Measurements from ENCODE around the gene NCF4.

The NCF4 gene

DNA sequence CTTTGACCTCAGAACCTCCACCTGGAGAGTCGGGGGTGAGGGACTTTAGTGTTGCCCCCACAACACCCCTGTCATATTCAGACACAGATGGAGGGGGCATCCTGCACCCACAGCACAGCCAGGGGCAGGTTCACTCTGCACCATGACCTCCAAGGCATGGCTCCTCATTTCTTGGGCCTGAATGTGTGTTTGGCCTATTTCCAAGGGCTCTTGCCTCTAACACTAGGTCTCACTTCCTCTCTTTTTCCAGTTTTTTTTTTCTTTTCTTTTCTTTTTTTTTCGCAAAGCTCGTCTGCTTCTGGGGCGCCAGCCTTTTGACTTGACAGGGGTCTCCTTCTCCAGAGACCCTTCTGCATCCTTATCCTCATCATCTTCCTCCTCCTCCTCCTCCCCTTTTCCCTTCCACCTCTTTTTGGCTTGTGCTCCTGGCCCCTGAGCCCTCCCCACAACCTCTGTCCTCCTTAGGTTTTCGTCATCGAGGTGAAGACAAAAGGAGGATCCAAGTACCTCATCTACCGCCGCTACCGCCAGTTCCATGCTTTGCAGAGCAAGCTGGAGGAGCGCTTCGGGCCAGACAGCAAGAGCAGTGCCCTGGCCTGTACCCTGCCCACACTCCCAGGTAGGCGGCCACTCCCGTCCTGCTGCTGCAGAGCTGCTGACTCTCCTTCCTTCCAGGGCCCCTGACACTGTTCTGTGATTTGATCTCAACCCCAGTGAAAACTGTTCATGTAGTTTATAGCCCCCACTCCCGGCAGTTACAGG, 3.8 kb downstream of the NCF4 start:
- H3K4me1 Mint-ChIP-seq (ENCODE audit: low read depth): peaks cover 36% of the 10 kb centered on the region
- H3K27ac Mint-ChIP-seq: peak overlapping the region; percentile 65
- no peak for DNase-seq (ENCODE audit: low spot score)
- H3K27me3 Mint-ChIP-seq (ENCODE audit: low read depth): no peaks in the 10 kb centered on the region
- H3K9me3 Mint-ChIP-seq: no peaks in the 10 kb centered on the region
- H3K36me3 Mint-ChIP-seq (ENCODE audit: low read depth): peaks cover 42% of the 10 kb centered on the region
- H3K4me3 Mint-ChIP-seq: no peak overlapping the region

DNA sequence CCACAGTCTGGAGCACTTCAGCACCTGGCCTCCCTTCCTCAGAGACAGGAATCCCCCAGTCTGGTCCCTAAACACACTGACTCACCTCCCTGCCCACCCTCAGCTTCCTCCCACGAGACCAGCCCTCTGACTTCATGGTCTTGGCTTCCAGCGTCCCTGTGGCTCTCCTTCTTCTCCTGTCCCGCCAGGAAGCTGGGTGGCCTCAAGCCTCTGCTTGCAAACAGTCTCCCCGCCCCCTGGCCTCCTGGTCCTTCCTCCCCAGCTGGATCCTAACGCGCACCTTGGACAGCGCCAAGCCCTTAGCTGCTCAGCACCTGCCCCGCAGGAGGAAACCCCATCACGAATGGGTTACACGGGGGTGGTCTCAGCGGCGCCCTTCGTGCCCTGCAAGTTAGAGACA, 4.5 kb downstream of the NCF4 start:
- Mint-ChIP-seq H3K9me3 (no peaks in the 10 kb centered on the region), H3K27ac (no peak overlapping the region), H3K36me3 (ENCODE audit: low read depth) (peaks cover 41% of the 10 kb centered on the region), H3K4me1 (ENCODE audit: low read depth) (peaks cover 29% of the 10 kb centered on the region), H3K27me3 (ENCODE audit: low read depth) (no peaks in the 10 kb centered on the region), H3K4me3 (no peak overlapping the region)
- DNase-seq (ENCODE audit: low spot score): peak; percentile 11

DNA sequence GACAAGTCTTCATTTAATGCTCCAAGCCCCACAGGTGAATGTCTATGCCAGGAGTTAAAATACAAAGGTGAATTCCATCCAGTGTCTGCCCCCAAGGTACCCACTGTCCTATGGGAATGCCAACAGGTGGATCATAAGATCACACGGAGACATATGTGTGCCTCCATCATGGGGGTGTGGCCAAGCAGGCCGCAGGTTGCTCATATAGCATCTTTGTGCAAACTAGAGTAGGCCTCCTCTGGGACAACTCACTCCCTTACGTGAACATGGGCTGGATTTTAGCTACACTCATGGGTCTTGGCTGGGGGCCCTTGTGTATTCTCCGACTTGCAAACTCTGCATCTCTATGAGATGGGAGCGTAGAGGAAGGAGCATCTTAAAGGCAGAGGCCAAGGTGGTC, 6.9 kb downstream of the NCF4 start:
- H3K27ac Mint-ChIP-seq: peak overlapping the region; percentile 9
- no peak overlapping the region for H3K4me3 Mint-ChIP-seq
- H3K36me3 Mint-ChIP-seq (ENCODE audit: low read depth): peaks cover 56% of the 10 kb centered on the region
- no peaks in the 10 kb centered on the region for H3K27me3 Mint-ChIP-seq (ENCODE audit: low read depth)
- H3K4me1 Mint-ChIP-seq (ENCODE audit: low read depth): peaks cover 12% of the 10 kb centered on the region
- no peak for DNase-seq (ENCODE audit: low spot score)
- no peaks in the 10 kb centered on the region for H3K9me3 Mint-ChIP-seq

DNA sequence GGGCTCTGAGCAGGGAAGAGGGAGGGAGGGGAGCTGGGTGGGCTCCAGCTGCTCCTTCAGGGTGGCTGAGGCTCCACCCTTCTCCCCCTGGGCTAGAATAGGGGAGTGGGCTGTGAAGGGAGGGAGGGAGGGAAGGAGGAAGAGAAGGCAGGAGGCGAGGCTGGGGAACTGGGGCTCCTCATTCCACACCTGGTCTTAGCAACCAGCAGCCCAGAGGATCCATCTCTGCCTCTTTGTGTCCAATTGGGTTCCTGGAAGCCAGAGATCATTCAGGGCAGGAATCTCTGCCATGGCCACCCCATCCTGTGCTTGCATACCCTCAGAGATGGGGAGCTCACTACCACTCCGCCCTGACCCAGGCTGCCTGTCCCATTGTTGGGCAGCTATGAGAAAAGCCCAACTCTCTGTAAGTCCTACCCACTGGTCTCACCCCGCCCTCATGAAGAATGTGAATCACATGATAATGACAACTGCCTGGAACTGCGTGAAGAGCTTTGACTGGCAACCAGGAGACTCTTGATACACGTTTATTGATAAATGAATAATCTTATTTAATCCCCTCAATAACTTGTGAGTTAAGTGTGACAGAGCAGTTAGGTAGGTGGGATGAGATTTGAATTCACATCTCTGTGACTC, 7.9 kb downstream of the NCF4 start:
- no peaks in the 10 kb centered on the region for H3K9me3 Mint-ChIP-seq
- H3K36me3 Mint-ChIP-seq (ENCODE audit: low read depth): peaks cover 65% of the 10 kb centered on the region
- no peak for DNase-seq (ENCODE audit: low spot score)
- H3K27ac Mint-ChIP-seq: no peak overlapping the region
- H3K4me3 Mint-ChIP-seq: no peak overlapping the region
- H3K4me1 Mint-ChIP-seq (ENCODE audit: low read depth): peaks cover 21% of the 10 kb centered on the region
- H3K27me3 Mint-ChIP-seq (ENCODE audit: low read depth): no peaks in the 10 kb centered on the region

DNA sequence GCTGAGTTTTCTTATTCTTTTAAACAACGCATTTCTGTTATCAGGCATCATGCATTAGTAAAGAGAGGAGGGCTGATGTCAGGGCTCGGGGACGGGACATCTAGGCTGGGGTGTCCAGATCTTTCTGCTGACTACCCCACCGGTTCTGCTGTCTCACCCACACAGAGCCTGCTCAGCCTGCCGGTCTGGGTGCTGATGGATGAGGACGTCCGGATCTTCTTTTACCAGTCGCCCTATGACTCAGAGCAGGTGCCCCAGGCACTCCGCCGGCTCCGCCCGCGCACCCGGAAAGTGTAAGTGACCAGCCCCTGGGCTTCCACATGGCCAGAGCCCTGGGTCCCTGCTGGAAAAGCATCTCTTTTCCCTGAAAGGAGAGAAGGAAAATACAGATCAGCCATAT, 9.4 kb downstream of the NCF4 start:
- peak overlapping the region; percentile 34 for H3K27ac Mint-ChIP-seq
- no peaks in the 10 kb centered on the region for H3K9me3 Mint-ChIP-seq
- no peak for DNase-seq (ENCODE audit: low spot score)
- no peak overlapping the region for H3K4me3 Mint-ChIP-seq
- no peaks in the 10 kb centered on the region for H3K27me3 Mint-ChIP-seq (ENCODE audit: low read depth)
- peaks cover 20% of the 10 kb centered on the region for H3K4me1 Mint-ChIP-seq (ENCODE audit: low read depth)
- H3K36me3 Mint-ChIP-seq (ENCODE audit: low read depth): peaks cover 63% of the 10 kb centered on the region

DNA sequence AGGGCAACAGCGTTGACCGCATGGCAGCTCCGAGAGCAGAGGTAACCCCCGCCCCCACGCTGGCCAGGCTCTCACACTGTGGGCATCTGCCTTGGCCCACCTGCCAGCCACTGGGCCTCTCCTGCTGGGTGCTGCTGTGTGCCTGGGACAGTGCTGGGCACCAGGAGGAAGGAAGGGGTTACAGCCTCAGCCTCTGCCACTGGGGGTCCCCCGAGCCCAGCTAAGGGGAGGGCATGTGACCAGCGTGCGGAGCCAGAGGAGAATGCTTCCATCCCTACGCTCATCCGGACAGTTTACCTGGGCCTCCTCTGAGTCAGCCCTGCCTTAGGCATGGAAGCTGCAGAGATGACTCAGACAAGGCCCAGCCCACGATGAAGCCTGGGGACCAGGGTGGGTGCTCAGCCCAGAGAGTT, 10.9 kb downstream of the NCF4 start:
- peaks cover 18% of the 10 kb centered on the region for H3K4me1 Mint-ChIP-seq (ENCODE audit: low read depth)
- H3K4me3 Mint-ChIP-seq: no peak overlapping the region
- peaks cover 59% of the 10 kb centered on the region for H3K36me3 Mint-ChIP-seq (ENCODE audit: low read depth)
- no peaks in the 10 kb centered on the region for H3K9me3 Mint-ChIP-seq
- no peaks in the 10 kb centered on the region for H3K27me3 Mint-ChIP-seq (ENCODE audit: low read depth)
- no peak for DNase-seq (ENCODE audit: low spot score)
- H3K27ac Mint-ChIP-seq: no peak overlapping the region

DNA sequence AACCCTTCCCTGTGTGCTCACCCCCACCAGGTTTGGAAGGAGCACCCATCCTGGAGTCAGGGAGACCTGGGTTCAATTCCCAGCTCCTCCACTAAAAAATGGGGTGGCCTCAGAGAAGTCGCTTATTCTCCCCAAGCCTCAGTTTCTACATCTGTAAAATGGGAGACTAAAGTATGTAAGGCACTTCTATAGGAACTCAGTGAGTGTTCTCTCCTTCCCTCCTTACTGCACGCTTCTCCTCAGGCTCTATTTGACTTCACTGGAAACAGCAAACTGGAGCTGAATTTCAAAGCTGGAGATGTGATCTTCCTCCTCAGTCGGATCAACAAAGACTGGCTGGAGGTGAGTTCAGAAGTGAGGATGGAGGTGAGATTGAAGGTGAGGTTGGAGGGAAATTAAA, 11.3 kb downstream of the NCF4 start:
- peak overlapping the region; percentile 55 for H3K27ac Mint-ChIP-seq

DNA sequence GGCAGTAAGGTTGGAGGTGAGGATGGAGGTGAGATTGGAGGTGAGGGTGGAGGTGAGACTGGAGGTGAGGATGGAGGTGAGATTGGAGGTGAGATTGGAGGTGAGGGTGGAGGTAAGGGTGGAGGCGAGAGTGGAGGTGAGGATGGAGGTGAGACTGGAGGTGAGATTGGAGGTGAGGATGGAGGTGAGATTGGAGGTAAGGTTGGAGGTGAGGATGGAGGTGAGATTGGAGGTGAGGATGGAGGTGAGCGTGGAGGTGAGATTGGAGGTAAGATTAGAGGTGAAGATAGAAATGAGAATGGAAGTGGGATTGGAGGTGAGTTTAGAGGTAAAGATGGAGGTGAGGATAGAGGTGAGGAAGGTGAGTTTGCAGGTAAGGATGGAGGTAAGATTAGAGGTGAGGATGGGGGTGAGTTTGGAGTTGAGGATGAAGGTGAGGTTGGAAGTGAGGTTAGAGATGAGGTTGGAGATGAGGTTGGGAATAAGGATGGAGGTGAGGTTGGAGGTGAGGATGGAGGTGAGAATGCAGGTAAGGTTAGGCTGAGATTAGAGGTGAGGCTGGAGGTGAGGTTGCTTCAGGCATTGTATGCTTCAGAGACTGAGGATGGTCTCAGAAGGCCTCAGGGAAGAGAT, 12.2 kb downstream of the NCF4 start:
- Mint-ChIP-seq H3K9me3 (no peaks in the 10 kb centered on the region), H3K4me3 (no peak overlapping the region), H3K4me1 (ENCODE audit: low read depth) (peaks cover 18% of the 10 kb centered on the region), H3K27me3 (ENCODE audit: low read depth) (no peaks in the 10 kb centered on the region), H3K27ac (peak overlapping the region; percentile 79), H3K36me3 (ENCODE audit: low read depth) (peaks cover 63% of the 10 kb centered on the region)
- no peak for DNase-seq (ENCODE audit: low spot score)

More for the DNA sequence above, 11.3 kb downstream of the NCF4 start:
- Mint-ChIP-seq H3K9me3 (no peaks in the 10 kb centered on the region), H3K36me3 (ENCODE audit: low read depth) (peaks cover 61% of the 10 kb centered on the region), H3K4me1 (ENCODE audit: low read depth) (peaks cover 18% of the 10 kb centered on the region), H3K4me3 (no peak overlapping the region), H3K27me3 (ENCODE audit: low read depth) (no peaks in the 10 kb centered on the region)
- no peak for DNase-seq (ENCODE audit: low spot score)

DNA sequence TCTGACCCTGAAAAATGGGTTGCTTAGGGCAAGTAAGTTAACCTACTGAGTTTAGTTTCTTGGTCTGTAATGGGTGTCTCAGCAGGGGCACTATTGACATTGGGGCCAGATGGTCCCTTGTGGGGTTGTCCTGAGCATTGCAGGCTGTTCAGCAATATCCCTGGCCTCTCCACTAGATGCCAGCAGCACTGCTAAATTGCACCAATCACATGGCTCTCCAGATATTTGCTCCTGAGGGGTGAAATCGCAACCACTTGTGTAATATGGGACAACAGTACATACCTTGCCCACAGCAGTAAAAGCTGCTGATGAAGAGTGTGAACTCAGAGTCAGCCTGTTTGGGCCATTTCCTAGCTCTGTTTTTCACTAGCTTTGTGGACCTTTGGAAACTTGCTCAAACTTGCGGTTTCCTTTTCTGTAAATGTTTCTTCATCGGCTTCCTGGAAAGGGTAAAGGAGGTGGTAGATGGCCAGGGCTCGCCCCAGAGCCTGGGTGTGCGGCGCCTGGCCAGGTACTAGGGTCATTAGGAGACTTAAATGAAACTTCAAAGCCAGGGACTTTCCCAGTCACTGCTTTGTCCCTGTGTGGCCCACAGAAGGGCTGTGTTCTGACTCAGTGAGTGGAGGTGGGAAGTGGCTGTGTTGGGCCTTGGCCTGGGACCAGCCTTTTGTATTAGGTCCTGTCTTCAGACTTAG, 13.0 kb downstream of the NCF4 start:
- Mint-ChIP-seq H3K27ac (peak overlapping the region; percentile 90), H3K27me3 (ENCODE audit: low read depth) (no peaks in the 10 kb centered on the region), H3K36me3 (ENCODE audit: low read depth) (peaks cover 68% of the 10 kb centered on the region), H3K4me1 (ENCODE audit: low read depth) (peaks cover 18% of the 10 kb centered on the region), H3K9me3 (no peaks in the 10 kb centered on the region), H3K4me3 (peak overlapping the region; percentile 8)
- DNase-seq (ENCODE audit: low spot score): peak; percentile 66

DNA sequence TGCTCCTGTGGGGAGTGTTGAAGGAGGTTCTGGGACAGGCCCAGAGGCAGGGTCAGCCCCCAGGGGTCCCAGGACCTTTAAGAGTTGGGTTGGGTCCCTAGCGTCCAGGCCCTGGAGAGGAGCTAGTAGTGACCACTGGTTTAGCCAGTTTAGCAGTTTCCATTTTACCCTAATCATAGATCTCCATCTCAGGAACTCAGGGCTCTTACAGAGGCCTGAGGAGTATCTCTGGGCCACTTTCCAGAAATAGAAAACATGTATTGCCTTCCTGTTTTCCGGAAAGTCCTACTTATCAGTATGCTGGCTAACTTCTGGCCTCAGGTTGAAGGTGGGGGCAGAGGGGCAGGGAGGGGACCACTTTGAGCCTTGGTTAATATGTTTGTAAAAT, 13.5 kb downstream of the NCF4 start:
- DNase-seq (ENCODE audit: low spot score): no peak
- peak overlapping the region; percentile 90 for H3K27ac Mint-ChIP-seq
- H3K36me3 Mint-ChIP-seq (ENCODE audit: low read depth): peaks cover 72% of the 10 kb centered on the region
- H3K27me3 Mint-ChIP-seq (ENCODE audit: low read depth): no peaks in the 10 kb centered on the region
- H3K4me3 Mint-ChIP-seq: peak overlapping the region; percentile 8
- H3K4me1 Mint-ChIP-seq (ENCODE audit: low read depth): peaks cover 18% of the 10 kb centered on the region
- peaks cover 5% of the 10 kb centered on the region for H3K9me3 Mint-ChIP-seq

DNA sequence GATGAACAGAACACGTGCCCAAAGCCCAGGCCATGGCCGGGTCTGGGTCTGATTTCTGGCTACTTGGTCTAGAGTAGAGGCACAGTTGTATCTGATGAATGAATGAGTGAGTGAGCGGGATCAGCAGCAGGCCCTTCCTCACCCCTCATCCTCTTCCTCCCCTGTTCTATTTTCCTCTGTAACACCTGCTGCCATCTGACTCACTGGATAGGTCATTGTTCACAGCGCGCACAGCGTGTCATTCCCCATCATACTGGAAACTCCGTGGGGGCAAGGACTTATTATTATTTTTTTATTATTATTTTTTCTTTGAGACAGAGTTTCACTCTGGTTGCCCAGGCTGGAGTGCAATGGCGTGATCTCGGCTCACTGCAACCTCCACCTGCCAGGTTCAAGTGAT, 13.9 kb downstream of the NCF4 start:
- Mint-ChIP-seq H3K36me3 (ENCODE audit: low read depth) (peaks cover 74% of the 10 kb centered on the region), H3K4me3 (no peak overlapping the region), H3K27me3 (ENCODE audit: low read depth) (no peaks in the 10 kb centered on the region), H3K9me3 (peaks cover 10% of the 10 kb centered on the region), H3K27ac (no peak overlapping the region), H3K4me1 (ENCODE audit: low read depth) (peaks cover 18% of the 10 kb centered on the region)
- no peak for DNase-seq (ENCODE audit: low spot score)

DNA sequence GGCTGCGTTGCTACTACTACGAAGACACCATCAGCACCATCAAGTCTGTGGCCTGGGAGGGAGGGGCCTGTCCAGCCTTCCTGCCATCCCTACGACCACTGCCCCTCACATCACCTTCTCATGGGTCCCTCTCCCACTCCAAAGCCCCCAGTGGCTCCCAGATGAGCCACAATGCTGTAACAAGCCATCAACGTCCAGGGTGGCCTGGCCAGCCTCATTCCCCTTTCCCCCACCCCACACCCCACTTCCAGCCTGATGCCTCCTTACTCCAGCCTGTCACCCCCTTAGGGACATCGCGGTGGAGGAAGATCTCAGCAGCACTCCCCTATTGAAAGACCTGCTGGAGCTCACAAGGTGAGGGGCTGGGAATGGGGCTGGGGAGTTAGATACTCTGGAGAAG, 14.9 kb downstream of the NCF4 start:
- peaks cover 18% of the 10 kb centered on the region for H3K9me3 Mint-ChIP-seq
- peak overlapping the region; percentile 22 for H3K27ac Mint-ChIP-seq
- no peak for DNase-seq (ENCODE audit: low spot score)
- peaks cover 18% of the 10 kb centered on the region for H3K4me1 Mint-ChIP-seq (ENCODE audit: low read depth)
- H3K36me3 Mint-ChIP-seq (ENCODE audit: low read depth): peaks cover 72% of the 10 kb centered on the region
- no peaks in the 10 kb centered on the region for H3K27me3 Mint-ChIP-seq (ENCODE audit: low read depth)
- H3K4me3 Mint-ChIP-seq: no peak overlapping the region

DNA sequence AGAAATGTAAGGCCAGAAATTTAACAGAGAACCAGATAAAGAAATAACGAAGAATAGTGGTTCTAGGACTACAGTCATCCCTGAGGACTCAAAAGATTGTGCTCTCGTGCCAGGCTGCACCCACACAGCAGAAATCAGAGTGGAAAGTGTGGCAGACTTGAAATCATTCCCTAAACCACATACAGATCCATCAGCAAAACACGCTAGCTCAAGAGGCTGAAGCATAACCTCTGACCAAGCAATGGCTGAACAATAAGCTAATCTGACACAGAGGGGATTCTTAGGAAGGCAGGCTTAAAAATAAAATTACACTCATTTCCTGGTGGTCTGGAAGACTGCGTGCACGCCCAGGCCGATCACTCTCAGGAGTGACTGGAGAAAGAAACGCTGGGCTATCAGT, 19.0 kb downstream of the NCF4 start:
- DNase-seq (ENCODE audit: low spot score): no peak
- Mint-ChIP-seq H3K4me1 (ENCODE audit: low read depth) (peaks cover 2% of the 10 kb centered on the region), H3K36me3 (ENCODE audit: low read depth) (peaks cover 55% of the 10 kb centered on the region), H3K4me3 (no peak overlapping the region), H3K27ac (no peak overlapping the region), H3K27me3 (ENCODE audit: low read depth) (no peaks in the 10 kb centered on the region), H3K9me3 (peaks cover 42% of the 10 kb centered on the region)

Measured in T-helper 2 cell treated with Interferon-gamma antibody and Interleukin-4, amounts not matched to agents 5 μg/mL and 100 μg/mL, for 36 hours (primary cell).